GM12865 (cell line): ENCODE results near the gene PRR11.

Source experiments
- DNase-seq: peaks from one replicate; pipeline ENCODE4 v3.0.0; 2010; ENCODE audit warnings: low read depth
- H3K4me3 ChIP-seq: 2 replicates; pipeline ENCODE4 v1.5.1; 2011; ENCODE audit warnings: mild to moderate bottlenecking, low read depth, low read length, control low read depth
- TF ChIP-seq, protein P1 (sequence below): IDR thresholded peaks from 2 replicates; pipeline ENCODE4 v1.5.1; 2011; ENCODE audit warnings: low read length, control low read depth, low read depth, inconsistent platforms; ENCODE audit not compliant: insufficient read depth; ENCODE audit errors: missing control alignments

PRR11 gene

DNA sequence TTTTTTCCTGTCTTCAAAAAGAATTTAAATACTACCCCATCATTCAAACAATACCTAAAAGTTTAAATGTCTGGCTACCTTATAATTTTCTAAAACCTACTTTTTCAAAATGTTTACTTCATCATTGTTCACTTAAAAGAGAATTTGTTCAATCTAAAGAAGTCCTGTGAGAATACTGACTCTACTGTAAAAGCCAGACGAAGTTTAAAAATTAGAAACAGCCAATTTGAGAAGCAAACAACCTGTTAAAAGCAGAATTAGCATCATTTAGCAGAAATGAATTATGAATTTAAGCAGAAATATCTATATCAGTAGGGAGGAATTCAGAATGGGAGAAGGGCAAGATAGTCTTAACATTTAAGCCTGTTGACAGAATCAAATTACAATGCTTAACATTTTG, 2.6 kb upstream of the PRR11 start:
- TF ChIP-seq, protein P1, sequence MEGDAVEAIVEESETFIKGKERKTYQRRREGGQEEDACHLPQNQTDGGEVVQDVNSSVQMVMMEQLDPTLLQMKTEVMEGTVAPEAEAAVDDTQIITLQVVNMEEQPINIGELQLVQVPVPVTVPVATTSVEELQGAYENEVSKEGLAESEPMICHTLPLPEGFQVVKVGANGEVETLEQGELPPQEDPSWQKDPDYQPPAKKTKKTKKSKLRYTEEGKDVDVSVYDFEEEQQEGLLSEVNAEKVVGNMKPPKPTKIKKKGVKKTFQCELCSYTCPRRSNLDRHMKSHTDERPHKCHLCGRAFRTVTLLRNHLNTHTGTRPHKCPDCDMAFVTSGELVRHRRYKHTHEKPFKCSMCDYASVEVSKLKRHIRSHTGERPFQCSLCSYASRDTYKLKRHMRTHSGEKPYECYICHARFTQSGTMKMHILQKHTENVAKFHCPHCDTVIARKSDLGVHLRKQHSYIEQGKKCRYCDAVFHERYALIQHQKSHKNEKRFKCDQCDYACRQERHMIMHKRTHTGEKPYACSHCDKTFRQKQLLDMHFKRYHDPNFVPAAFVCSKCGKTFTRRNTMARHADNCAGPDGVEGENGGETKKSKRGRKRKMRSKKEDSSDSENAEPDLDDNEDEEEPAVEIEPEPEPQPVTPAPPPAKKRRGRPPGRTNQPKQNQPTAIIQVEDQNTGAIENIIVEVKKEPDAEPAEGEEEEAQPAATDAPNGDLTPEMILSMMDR: no peak
- peak overlapping the region; percentile 73 for H3K4me3 ChIP-seq
- no peak for DNase-seq

GRCh38 chr17:59154292-59154720, 1.2 kb upstream of the PRR11 start:
- DNase-seq: peak; percentile 51

GRCh38 chr17:59154721-59155438, 666 bp upstream of the PRR11 start, which contains the start of gene SKA2:
SKA2 (minus strand) TSS chr17:59155186; CDS start chr17:59155163, 23 bp downstream.
- H3K4me3 ChIP-seq: peak within 1 kb of the TSS; percentile 73
- no peak for DNase-seq
- TF ChIP-seq, protein P1: no peak

More at GRCh38 chr17:59154292-59154720, 1.2 kb upstream of the PRR11 start:
- TF ChIP-seq, protein P1: no peak
- peak overlapping the region; percentile 73 for H3K4me3 ChIP-seq

GRCh38 chr17:59160157-59161025, 4.8 kb downstream of the PRR11 start:
- peak; percentile 53 for DNase-seq
- H3K4me3 ChIP-seq: peak overlapping the region; percentile 46
- TF ChIP-seq, protein P1: no peak

- DNase-seq: no peak
- TF ChIP-seq, protein P1: no peak
- H3K4me3 ChIP-seq: no peak overlapping the region
Measured at GRCh38 chr17:59161477-59161876, 5.9 kb downstream of the PRR11 start.

GRCh38 chr17:59165933-59166342, 10.4 kb downstream of the PRR11 start:
- TF ChIP-seq, protein P1: peak; percentile 50
- DNase-seq: peak; percentile 63
- H3K4me3 ChIP-seq: no peak overlapping the region
